ENCODE results near the gene HDAC4.
A peak's percentile ranks its signal among the peaks of the same experiment; 100 is the strongest.

Gene HDAC4

GRCh38 chr2:239354791-239355136 is 46.1 kb downstream of the HDAC4 start:
- TF ChIP-seq CTCF (conservative IDR thresholded peaks at IDR 0.05; ENCODE audit: low read depth, low read length), result no peak
- DNase-seq (ENCODE audit: low read depth), result no peak
- H3K4me3 ChIP-seq (ENCODE audit: low read length), result no peak overlapping the region

- H3K4me3 ChIP-seq (ENCODE audit: low read length), result no peak overlapping the region
- no peak for TF ChIP-seq CTCF (conservative IDR thresholded peaks at IDR 0.05; ENCODE audit: low read depth, low read length)
- DNase-seq (ENCODE audit: low read depth), result no peak
Measured at GRCh38 chr2:239354132-239354790, 46.6 kb downstream of the HDAC4 start.

GRCh38 chr2:239353692-239354091 is 47.1 kb downstream of the HDAC4 start:
- no peak overlapping the region for H3K4me3 ChIP-seq (ENCODE audit: low read length)
- no peak for DNase-seq (ENCODE audit: low read depth)
- no peak for TF ChIP-seq CTCF (conservative IDR thresholded peaks at IDR 0.05; ENCODE audit: low read depth, low read length)

GRCh38 chr2:239351687-239352086 is 49.1 kb downstream of the HDAC4 start:
- TF ChIP-seq CTCF (conservative IDR thresholded peaks at IDR 0.05; ENCODE audit: low read depth, low read length), result no peak
- DNase-seq (ENCODE audit: low read depth), result no peak
- H3K4me3 ChIP-seq (ENCODE audit: low read length), result no peak overlapping the region

GRCh38 chr2:239349453-239350135 is 51.2 kb downstream of the HDAC4 start:
- TF ChIP-seq CTCF (conservative IDR thresholded peaks at IDR 0.05; ENCODE audit: low read depth, low read length), result no peak
- DNase-seq (ENCODE audit: low read depth), result no peak

GRCh38 chr2:239348563-239349452 is 52.0 kb downstream of the HDAC4 start:
- DNase-seq (ENCODE audit: low read depth), result peak; percentile 52
- H3K4me3 ChIP-seq (ENCODE audit: low read length), result no peak overlapping the region
- TF ChIP-seq CTCF (conservative IDR thresholded peaks at IDR 0.05; ENCODE audit: low read depth, low read length), result no peak

More at GRCh38 chr2:239349453-239350135, 51.2 kb downstream of the HDAC4 start:
- H3K4me3 ChIP-seq (ENCODE audit: low read length), result no peak overlapping the region

Measured in retinal pigment epithelial cell (primary cell).